Measurements from ENCODE around the gene MRPL55. TPM values are rescaled to one million over a fixed set of nuclear protein-coding genes. Genes with fewer than 3 reads are reported as not detected.

The MRPL55 gene
- total and polyA plus RNA-seq, 2 of the 13 experiments (the other 11 are each of a cell fraction or from before 2014, with no cell fraction given), result 58.6 to 92.9 TPM

GRCh38 chr1:228091084-228091483 is 18.0 kb downstream of the MRPL55 start:
- FAIRE-seq (no peak), ATAC-seq (no peak), DNase-seq (ENCODE audit: low spot score) (no peak)
- WGBS (ENCODE audit: low lambda C conversion rate), result 82% methylated on average over 2 of the region's 4 CpGs
- intact Hi-C loops (cut with micrococcal nuclease; ENCODE audit: unreplicated experiment), result no loop called here
- H3K4me2 ChIP-seq (ENCODE audit: low read depth, low read length), result no peak overlapping the region
- peaks cover 53% of the 10 kb centered on the region for H3K4me1 ChIP-seq (ENCODE audit: insufficient read depth, low read length)
- no peak overlapping the region for H3K9ac ChIP-seq (ENCODE audit: insufficient read depth, low read depth, low read length)
- H3K27ac ChIP-seq (ENCODE audit: extremely low read length, insufficient read depth, low read length), result no peak overlapping the region
- H2AFZ ChIP-seq (ENCODE audit: low read length), result no peak overlapping the region
- no peak overlapping the region for H3K4me3 ChIP-seq (replicated peaks in 1 of 3; ENCODE audit: insufficient read depth in 1 of 3, low read depth in 2 of 3, low read length in 3 of 3)
- peaks cover 100% of the 10 kb centered on the region for H4K20me1 ChIP-seq (ENCODE audit: insufficient read depth, low read length)
- peaks cover 26% of the 10 kb centered on the region for H3K9me3 ChIP-seq (ENCODE audit: low read length)
- peaks cover 100% of the 10 kb centered on the region for H3K79me2 ChIP-seq (ENCODE audit: insufficient read depth, low read length)
- POLR2A ChIA-PET, result no interaction called here
- no TSS peak for BruUV-seq (replicated peaks)
- TF ChIP-seq ZMYM2 (CRISPR knock-in tag; IDR thresholded peaks at IDR 0.05) (no peak), PBX2 (CRISPR knock-in tag; IDR thresholded peaks at IDR 0.05) (no peak), FOXM1 (CRISPR knock-in tag; IDR thresholded peaks at IDR 0.05) (no peak), PRDM4 (CRISPR knock-in tag; IDR thresholded peaks at IDR 0.05; ENCODE audit: borderline replicate concordance) (no peak), NR2F6 (IDR thresholded peaks at IDR 0.05) (peak; percentile 5; the same call in 1 of the 2 replicates), NR2F6 (CRISPR knock-in tag; IDR thresholded peaks at IDR 0.05) (no peak), ZNF572 (CRISPR knock-in tag; IDR thresholded peaks at IDR 0.05) (no peak), RNF2 (conservative IDR thresholded peaks at IDR 0.05; ENCODE audit: low read depth) (no peak), ZNF446 (CRISPR knock-in tag; IDR thresholded peaks at IDR 0.05) (no peak), ZNF775 (CRISPR knock-in tag; IDR thresholded peaks at IDR 0.05; ENCODE audit: borderline replicate concordance) (no peak), POLR2A (IDR thresholded peaks at IDR 0.05; ENCODE audit: insufficient read depth in 1 of 2, low read depth in 2 of 2, low read length in 2 of 2) (peak in 1 of 2 experiments; percentile 41; a peak in 1 of 4 replicates), RERE (CRISPR knock-in tag; IDR thresholded peaks at IDR 0.05; ENCODE audit: low read depth) (no peak)
- in situ Hi-C loops (cut with HindIII; ENCODE audit: extremely low pct_ligation_motif_present, low pct_unique_long_range_greater_than_20kb), result no loop called here
- CTCF ChIA-PET (ENCODE audit: low intra/inter-chr PET ratio, low total read pairs), result no interaction called here
- peaks cover 15 to 71% of the 10 kb centered on the region in 2 experiments; a peak in 4 of 5 replicates for H3K36me3 ChIP-seq (replicated peaks in 1 of 2; ENCODE audit: control insufficient read depth in 1 of 2, insufficient read depth in 2 of 2, low read length in 2 of 2)
- no peaks in the 10 kb centered on the region for H3K27me3 ChIP-seq (ENCODE audit: control insufficient read depth in 1 of 2, insufficient read depth in 2 of 2, low read length in 2 of 2)

Measured in HepG2 (cell line).